A172 (cell line): Measurements from ENCODE around the gene TMEM164. TPM values are rescaled to one million over a fixed set of nuclear protein-coding genes. Genes with fewer than 3 reads are reported as not detected.
A peak's percentile ranks its signal among the peaks of the same experiment; 100 is the strongest.
"Not testable (repeated sequence)": the region's sequence is repeated elsewhere in the genome, so short reads cannot be mapped to it uniquely, and the experiment has no call there.

ENCODE experiments used
- DNase-seq: peaks from one replicate; pipeline ENCODE4 v3.0.0-alpha.2; 2015; ENCODE audit warnings: low spot score
- total RNA-seq: library from RNA; depleted of rRNA; stranded (reverse); fragments of >200 nt; shearing (Covaris generic); gene quantifications from 2 replicates; pipeline ENCODE4 v1.2.3, GENCODE V29; 2014

TMEM164 gene
- total RNA-seq, 1 experiment from 2014 or later = 9.6 TPM

- no peak for DNase-seq
Measured at GRCh38 chrX:110132450-110133114, 129.7 kb downstream of the TMEM164 start.

- no peak for DNase-seq
Measured at GRCh38 chrX:110133735-110134370, 130.9 kb downstream of the TMEM164 start.

- no peak for DNase-seq
Measured at GRCh38 chrX:110135618-110136017, 132.7 kb downstream of the TMEM164 start.

- DNase-seq = no peak
Measured at GRCh38 chrX:110136136-110136535, 133.2 kb downstream of the TMEM164 start.

- DNase-seq = no peak
Measured at GRCh38 chrX:110138557-110138956, 135.6 kb downstream of the TMEM164 start.

- DNase-seq = no peak
Measured at GRCh38 chrX:110139172-110139571, 136.3 kb downstream of the TMEM164 start.

- no peak for DNase-seq
Measured at GRCh38 chrX:110142096-110142495, 139.2 kb downstream of the TMEM164 start.

- no peak for DNase-seq
Measured at GRCh38 chrX:110143454-110144210, 140.7 kb downstream of the TMEM164 start.

GRCh38 chrX:110145311-110145710, 142.4 kb downstream of the TMEM164 start:
- DNase-seq = no peak

GRCh38 chrX:110145854-110146253, 142.9 kb downstream of the TMEM164 start:
- peak; percentile 7 for DNase-seq

GRCh38 chrX:110146521-110146920, 143.6 kb downstream of the TMEM164 start:
- DNase-seq = no peak

GRCh38 chrX:110153244-110153643, 150.3 kb downstream of the TMEM164 start:
- no peak for DNase-seq

GRCh38 chrX:110153896-110154295, 151.0 kb downstream of the TMEM164 start:
- DNase-seq = no peak

GRCh38 chrX:110154328-110154727, 151.4 kb downstream of the TMEM164 start:
- not testable (repeated sequence) for DNase-seq

- DNase-seq = no peak
Measured at GRCh38 chrX:110155759-110156158, 152.8 kb downstream of the TMEM164 start.

GRCh38 chrX:110156167-110156754, 153.3 kb downstream of the TMEM164 start:
- DNase-seq = no peak

- DNase-seq = no peak
Measured at GRCh38 chrX:110157444-110157843, 154.5 kb downstream of the TMEM164 start.

GRCh38 chrX:110159235-110159634, 156.3 kb downstream of the TMEM164 start:
- no peak for DNase-seq

- DNase-seq = no peak
Measured at GRCh38 chrX:110159865-110160264, 157.0 kb downstream of the TMEM164 start.

- no peak for DNase-seq
Measured at GRCh38 chrX:110161361-110161686, 158.4 kb downstream of the TMEM164 start.

- no peak for DNase-seq
Measured at GRCh38 chrX:110162131-110162530, 159.2 kb downstream of the TMEM164 start.

GRCh38 chrX:110162867-110163266, 160.0 kb downstream of the TMEM164 start:
- no peak for DNase-seq

GRCh38 chrX:110163488-110163887, 160.6 kb downstream of the TMEM164 start:
- no peak for DNase-seq
